ENCODE data around the gene CR1L.
A peak's percentile ranks its signal among the peaks of the same experiment; 100 is the strongest.
"Not testable (repeated sequence)": the region's sequence is repeated elsewhere in the genome, so short reads cannot be mapped to it uniquely, and the experiment has no call there.

Gene CR1L

GRCh38 chr1:207748737-207749528, 104.0 kb downstream of the CR1L start:
- Histone ChIP-seq H3K9ac (no peak overlapping the region), H2AFZ (no peak overlapping the region), H3K79me2 (peaks cover 10% of the 10 kb centered on the region), H3K36me3 (ENCODE audit: control insufficient read depth, insufficient read depth, low read length) (no peaks in the 10 kb centered on the region), H3K4me3 (ENCODE audit: low read depth, low read length) (no peak overlapping the region), H3K9me3 (ENCODE audit: control insufficient read depth, low read length) (no peaks in the 10 kb centered on the region), H3K27ac (no peak overlapping the region), H3K4me2 (ENCODE audit: low read length) (no peak overlapping the region), H3K27me3 (ENCODE audit: control insufficient read depth, insufficient read depth, low read length) (no peaks in the 10 kb centered on the region), H3K4me1 (no peaks in the 10 kb centered on the region)
- no peak for TF ChIP-seq CTCF (IDR thresholded peaks at IDR 0.05)

- no peaks in the 10 kb centered on the region for H3K36me3 ChIP-seq (ENCODE audit: control insufficient read depth, insufficient read depth, low read length)
- peak overlapping the region; percentile 65 for H3K4me2 ChIP-seq (ENCODE audit: low read length)
- H2AFZ ChIP-seq: peak overlapping the region; percentile 89
- peak overlapping the region; percentile 95 for H3K4me3 ChIP-seq (ENCODE audit: low read depth, low read length)
- no peak for TF ChIP-seq CTCF (IDR thresholded peaks at IDR 0.05)
- no peak overlapping the region for H3K9ac ChIP-seq
- H3K4me1 ChIP-seq: no peaks in the 10 kb centered on the region
- H3K9me3 ChIP-seq (ENCODE audit: control insufficient read depth, low read length): no peaks in the 10 kb centered on the region
- peak overlapping the region; percentile 92 for H3K27ac ChIP-seq
- no peaks in the 10 kb centered on the region for H3K27me3 ChIP-seq (ENCODE audit: control insufficient read depth, insufficient read depth, low read length)
- peaks cover 18% of the 10 kb centered on the region for H3K79me2 ChIP-seq
Measured at GRCh38 chr1:207750631-207751305, 105.8 kb downstream of the CR1L start.

GRCh38 chr1:207751463-207751789, 106.5 kb downstream of the CR1L start:
- H3K9me3 ChIP-seq (ENCODE audit: control insufficient read depth, low read length): not testable (repeated sequence)

GRCh38 chr1:207751790-207752455, 107.0 kb downstream of the CR1L start, which contains the start of gene CD46:
CD46 (plus strand) TSS chr1:207752054; CDS start chr1:207752213, 159 bp downstream.
- peak within 1 kb of the TSS; percentile 92 for H3K27ac ChIP-seq
- H3K4me1 ChIP-seq: peaks cover under 1% of the 10 kb centered on the region
- no peak for TF ChIP-seq CTCF (IDR thresholded peaks at IDR 0.05)

More at GRCh38 chr1:207751463-207751789, 106.5 kb downstream of the CR1L start:
- Histone ChIP-seq H3K27ac (peak overlapping the region; percentile 92), H3K4me3 (ENCODE audit: low read depth, low read length) (peak overlapping the region; percentile 95), H3K4me2 (ENCODE audit: low read length) (peak overlapping the region; percentile 65), H2AFZ (peak overlapping the region; percentile 89), H3K79me2 (peaks cover 18% of the 10 kb centered on the region)
- H3K36me3 ChIP-seq (ENCODE audit: control insufficient read depth, insufficient read depth, low read length); H3K27me3 ChIP-seq (ENCODE audit: control insufficient read depth, insufficient read depth, low read length); H3K9ac ChIP-seq; H3K4me1 ChIP-seq: not testable (repeated sequence)

GRCh38 chr1:207752456-207752998, 107.6 kb downstream of the CR1L start:
- TF ChIP-seq CTCF (IDR thresholded peaks at IDR 0.05): no peak
- Histone ChIP-seq H3K36me3 (ENCODE audit: control insufficient read depth, insufficient read depth, low read length) (no peaks in the 10 kb centered on the region), H3K9ac (peak overlapping the region; percentile 91), H3K4me3 (ENCODE audit: low read depth, low read length) (peak overlapping the region; percentile 95), H3K4me1 (peaks cover 2% of the 10 kb centered on the region), H3K9me3 (ENCODE audit: control insufficient read depth, low read length) (no peaks in the 10 kb centered on the region), H3K27me3 (ENCODE audit: control insufficient read depth, insufficient read depth, low read length) (no peaks in the 10 kb centered on the region), H3K27ac (peak overlapping the region; percentile 92), H3K4me2 (ENCODE audit: low read length) (peak overlapping the region; percentile 84), H3K79me2 (peaks cover 18% of the 10 kb centered on the region), H2AFZ (peak overlapping the region; percentile 89)

More at GRCh38 chr1:207751790-207752455, 107.0 kb downstream of the CR1L start, which contains the start of gene CD46:
- peak within 1 kb of the TSS; percentile 84 for H3K4me2 ChIP-seq (ENCODE audit: low read length)
- H3K9me3 ChIP-seq (ENCODE audit: control insufficient read depth, low read length): no peaks in the 10 kb centered on the region
- peak within 1 kb of the TSS; percentile 89 for H2AFZ ChIP-seq
- no peaks in the 10 kb centered on the region for H3K27me3 ChIP-seq (ENCODE audit: control insufficient read depth, insufficient read depth, low read length)
- H3K9ac ChIP-seq: peak within 1 kb of the TSS; percentile 91
- no peaks in the 10 kb centered on the region for H3K36me3 ChIP-seq (ENCODE audit: control insufficient read depth, insufficient read depth, low read length)
- H3K4me3 ChIP-seq (ENCODE audit: low read depth, low read length): peak within 1 kb of the TSS; percentile 95
- peaks cover 18% of the 10 kb centered on the region for H3K79me2 ChIP-seq

Data from parathyroid adenoma (tissue), 2 donors.